K562 (cell line): ENCODE measurements around the gene CFAP141. TPM values are rescaled to one million over a fixed set of nuclear protein-coding genes. Genes with fewer than 3 reads are reported as not detected.

ENCODE experiments used
- ADNP ChIP-seq: fragments of 200-800 bp; sonication (Bioruptor generic); IDR thresholded peaks from 2 replicates; pipeline ENCODE4 v1.6.1; 2016; ENCODE audit warnings: missing genetic modification characterization, missing compliant biosample characterization
- MBD2 ChIP-seq: sonication (generic); IDR thresholded peaks from 2 replicates; pipeline ENCODE4 v1.6.1; 2016; ENCODE audit warnings: low read depth, borderline replicate concordance
- ZNF431 ChIP-seq: sonication (generic); formaldehyde crosslinking; IDR thresholded peaks from 2 replicates; pipeline ENCODE4 v1.8.0; 2022; ENCODE audit warnings: mild to moderate bottlenecking, missing genetic modification reagents
- polyA plus RNA-seq, 8 experiments: library from polyadenylated mRNA; depleted of rRNA in 4 of 8; stranded (reverse) in 5 of 8; unstranded in 3 of 8; fragments of >200 nt; fragmentation: Nextera tagmentation in 2 of 8; fragmentation: Illumina TruSeq in 1 of 8; extraction: Ambion mirVana in 2 of 8; extraction: Trizol in 1 of 8; gene quantifications; 2 replicates each; pipeline versions ENCODE4 v1.2.1 to v1.2.3, GENCODE V29; 2011 to 2014; ENCODE audit warnings: inconsistent platforms in 1 of 8, missing spikeins in 1 of 8
- total RNA-seq, 7 experiments: library from RNA; depleted of rRNA in 6 of 7; stranded (reverse); fragments of >200 nt in 6 of 7; fragmentation: Illumina TruSeq in 2 of 7; extraction: Trizol in 2 of 7; gene quantifications; 2 replicates each; pipeline versions ENCODE4 v1.2.1 to v1.2.3, GENCODE V29; 2011 to 2021; ENCODE audit warnings: low replicate concordance in 1 of 7
- TF ChIP-seq, protein P1 (sequence below): fragments of 450-650 bp; IDR thresholded peaks from 2 replicates; pipeline ENCODE4 v1.7.1; 2018; ENCODE audit warnings: mild to moderate bottlenecking, low read depth; ENCODE audit not compliant: partially characterized antibody
- TF ChIP-seq, protein P2 (sequence below): fragments of 250-450 bp; sonication (Bioruptor Pico); IDR thresholded peaks from 2 replicates; pipeline ENCODE4 v1.5.0; 2020; ENCODE audit warnings: mild to moderate bottlenecking, borderline replicate concordance
- TF ChIP-seq, protein P3 (sequence below): fragments of 450-650 bp; formaldehyde crosslinking; IDR thresholded peaks from 2 replicates; pipeline ENCODE4 v1.4.0; 2020; ENCODE audit warnings: mild to moderate bottlenecking

Gene CFAP141
- total and polyA plus RNA-seq, 9 of the 15 experiments (the other 6 are each of a cell fraction or from before 2014, with no cell fraction given) = not detected

DNA sequence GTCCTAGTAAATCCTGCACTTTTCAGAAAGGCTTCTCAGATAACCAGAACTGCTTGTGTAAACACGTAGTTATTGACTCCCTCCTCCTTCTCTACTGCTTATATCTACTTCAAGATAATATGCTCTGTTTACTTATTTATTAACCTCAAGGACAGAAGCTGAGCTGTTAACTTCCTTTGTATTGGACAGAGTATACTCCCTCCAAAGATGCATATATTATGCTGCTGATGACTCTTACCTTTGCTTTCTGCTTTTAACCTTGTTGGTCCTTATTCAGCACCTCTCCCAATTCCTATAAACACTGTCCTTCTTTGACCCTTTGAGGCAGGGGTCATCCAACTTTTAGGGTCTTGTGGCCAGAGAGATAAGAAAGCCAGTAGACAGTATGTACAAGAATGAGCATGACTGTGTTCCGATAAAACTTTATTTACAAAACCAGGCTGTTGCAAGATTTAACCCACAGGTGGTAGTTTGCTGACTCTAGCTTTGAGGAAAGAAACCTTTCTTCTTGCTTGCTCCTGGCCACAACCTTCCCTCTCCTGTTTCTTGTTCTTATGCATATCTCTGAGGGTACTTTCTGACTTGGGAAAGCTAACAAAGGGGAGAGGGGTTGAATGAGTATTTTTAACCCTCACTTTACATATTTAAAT, 19.2 kb downstream of the CFAP141 start (continued):
- TF ChIP-seq, protein P1, sequence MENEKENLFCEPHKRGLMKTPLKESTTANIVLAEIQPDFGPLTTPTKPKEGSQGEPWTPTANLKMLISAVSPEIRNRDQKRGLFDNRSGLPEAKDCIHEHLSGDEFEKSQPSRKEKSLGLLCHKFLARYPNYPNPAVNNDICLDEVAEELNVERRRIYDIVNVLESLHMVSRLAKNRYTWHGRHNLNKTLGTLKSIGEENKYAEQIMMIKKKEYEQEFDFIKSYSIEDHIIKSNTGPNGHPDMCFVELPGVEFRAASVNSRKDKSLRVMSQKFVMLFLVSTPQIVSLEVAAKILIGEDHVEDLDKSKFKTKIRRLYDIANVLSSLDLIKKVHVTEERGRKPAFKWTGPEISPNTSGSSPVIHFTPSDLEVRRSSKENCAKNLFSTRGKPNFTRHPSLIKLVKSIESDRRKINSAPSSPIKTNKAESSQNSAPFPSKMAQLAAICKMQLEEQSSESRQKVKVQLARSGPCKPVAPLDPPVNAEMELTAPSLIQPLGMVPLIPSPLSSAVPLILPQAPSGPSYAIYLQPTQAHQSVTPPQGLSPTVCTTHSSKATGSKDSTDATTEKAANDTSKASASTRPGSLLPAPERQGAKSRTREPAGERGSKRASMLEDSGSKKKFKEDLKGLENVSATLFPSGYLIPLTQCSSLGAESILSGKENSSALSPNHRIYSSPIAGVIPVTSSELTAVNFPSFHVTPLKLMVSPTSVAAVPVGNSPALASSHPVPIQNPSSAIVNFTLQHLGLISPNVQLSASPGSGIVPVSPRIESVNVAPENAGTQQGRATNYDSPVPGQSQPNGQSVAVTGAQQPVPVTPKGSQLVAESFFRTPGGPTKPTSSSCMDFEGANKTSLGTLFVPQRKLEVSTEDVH = peak; percentile 28
- TF ChIP-seq, protein P2, sequence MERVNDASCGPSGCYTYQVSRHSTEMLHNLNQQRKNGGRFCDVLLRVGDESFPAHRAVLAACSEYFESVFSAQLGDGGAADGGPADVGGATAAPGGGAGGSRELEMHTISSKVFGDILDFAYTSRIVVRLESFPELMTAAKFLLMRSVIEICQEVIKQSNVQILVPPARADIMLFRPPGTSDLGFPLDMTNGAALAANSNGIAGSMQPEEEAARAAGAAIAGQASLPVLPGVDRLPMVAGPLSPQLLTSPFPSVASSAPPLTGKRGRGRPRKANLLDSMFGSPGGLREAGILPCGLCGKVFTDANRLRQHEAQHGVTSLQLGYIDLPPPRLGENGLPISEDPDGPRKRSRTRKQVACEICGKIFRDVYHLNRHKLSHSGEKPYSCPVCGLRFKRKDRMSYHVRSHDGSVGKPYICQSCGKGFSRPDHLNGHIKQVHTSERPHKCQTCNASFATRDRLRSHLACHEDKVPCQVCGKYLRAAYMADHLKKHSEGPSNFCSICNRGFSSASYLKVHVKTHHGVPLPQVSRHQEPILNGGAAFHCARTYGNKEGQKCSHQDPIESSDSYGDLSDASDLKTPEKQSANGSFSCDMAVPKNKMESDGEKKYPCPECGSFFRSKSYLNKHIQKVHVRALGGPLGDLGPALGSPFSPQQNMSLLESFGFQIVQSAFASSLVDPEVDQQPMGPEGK (CRISPR knock-in tag) = no peak
- TF ChIP-seq MBD2 (no peak), ADNP (tag) (peak; percentile 64; the same call in 1 of the 2 replicates), ZNF431 (CRISPR knock-in tag) (no peak)
- TF ChIP-seq, protein P3, sequence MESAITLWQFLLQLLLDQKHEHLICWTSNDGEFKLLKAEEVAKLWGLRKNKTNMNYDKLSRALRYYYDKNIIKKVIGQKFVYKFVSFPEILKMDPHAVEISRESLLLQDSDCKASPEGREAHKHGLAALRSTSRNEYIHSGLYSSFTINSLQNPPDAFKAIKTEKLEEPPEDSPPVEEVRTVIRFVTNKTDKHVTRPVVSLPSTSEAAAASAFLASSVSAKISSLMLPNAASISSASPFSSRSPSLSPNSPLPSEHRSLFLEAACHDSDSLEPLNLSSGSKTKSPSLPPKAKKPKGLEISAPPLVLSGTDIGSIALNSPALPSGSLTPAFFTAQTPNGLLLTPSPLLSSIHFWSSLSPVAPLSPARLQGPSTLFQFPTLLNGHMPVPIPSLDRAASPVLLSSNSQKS (CRISPR knock-in tag) = no peak
- TF ChIP-seq, all 486 proteins: peak for 92
